HG02840 (cell line): ENCODE measurements around the gene LAMA5.

ENCODE experiments used
- ATAC-seq: cut with Tn5 transposase; IDR thresholded peaks from one replicate; pipeline ENCODE4 v1.9.1; 2021; ENCODE audit warnings: mild to moderate bottlenecking, moderate library complexity, moderate number of reproducible peaks; ENCODE audit not compliant: unreplicated experiment, low FRiP score

LAMA5 gene

GRCh38 chr20:62319346-62319909 is 47.7 kb downstream of the LAMA5 start:
- ATAC-seq = no peak

- no peak for ATAC-seq
Measured at GRCh38 chr20:62318400-62319345, 48.4 kb downstream of the LAMA5 start.

- ATAC-seq = no peak
Measured at GRCh38 chr20:62317167-62317655, 49.9 kb downstream of the LAMA5 start.

- no peak for ATAC-seq
Measured at GRCh38 chr20:62316331-62317166, 50.6 kb downstream of the LAMA5 start.

GRCh38 chr20:62315773-62316172 is 51.3 kb downstream of the LAMA5 start:
- ATAC-seq = no peak

GRCh38 chr20:62314711-62315302 is 52.3 kb downstream of the LAMA5 start:
- ATAC-seq = no peak

- ATAC-seq = no peak
Measured at GRCh38 chr20:62314339-62314638, 52.8 kb downstream of the LAMA5 start.

- ATAC-seq = no peak
Measured at GRCh38 chr20:62313460-62314338, 53.4 kb downstream of the LAMA5 start.

- ATAC-seq = no peak
Measured at GRCh38 chr20:62313021-62313420, 54.1 kb downstream of the LAMA5 start.

- no peak for ATAC-seq
Measured at GRCh38 chr20:62312662-62312977, 54.5 kb downstream of the LAMA5 start.

GRCh38 chr20:62311832-62312661 is 55.1 kb downstream of the LAMA5 start:
- no peak for ATAC-seq

- no peak for ATAC-seq
Measured at GRCh38 chr20:62311150-62311549, 56.0 kb downstream of the LAMA5 start.

- no peak for ATAC-seq
Measured at GRCh38 chr20:62310757-62311121, 56.4 kb downstream of the LAMA5 start.

GRCh38 chr20:62309947-62310756 is 57.0 kb downstream of the LAMA5 start:
- ATAC-seq = no peak

- no peak for ATAC-seq
Measured at GRCh38 chr20:62309198-62309944, 57.7 kb downstream of the LAMA5 start.

- ATAC-seq = no peak
Measured at GRCh38 chr20:62308102-62308822, 58.9 kb downstream of the LAMA5 start.
